Spinal cord (tissue), 10 donors: ENCODE data around the gene TEX22. TPM values are rescaled to one million over a fixed set of nuclear protein-coding genes. Genes with fewer than 3 reads are reported as not detected.

ENCODE experiments used
- DNase-seq, 6 donors: peaks; one replicate each; pipeline versions ENCODE4 v3.0.0 to v3.0.0-alpha.2; 2013 to 2015; ENCODE audit warnings: low spot score in 6 of 6, low read depth in 4 of 6
- H3K27ac ChIP-seq: one replicate; pipeline ENCODE4 v1.5.1; 2013; ENCODE audit warnings: low read depth, low read length, control low read depth
- H3K27me3 ChIP-seq: one replicate; pipeline ENCODE4 v1.6.1; 2013; ENCODE audit warnings: low read length; ENCODE audit not compliant: control insufficient read depth, insufficient read depth
- H3K36me3 ChIP-seq: one replicate; pipeline ENCODE4 v1.6.1; 2013; ENCODE audit warnings: low read length; ENCODE audit not compliant: control insufficient read depth, insufficient read depth
- H3K4me1 ChIP-seq: one replicate; pipeline ENCODE4 v1.6.1; 2013; ENCODE audit warnings: low read length; ENCODE audit not compliant: control insufficient read depth, insufficient read depth
- H3K4me3 ChIP-seq: one replicate; pipeline ENCODE4 v1.5.1; 2013; ENCODE audit warnings: low read depth, low read length, control low read depth
- H3K9me3 ChIP-seq: one replicate; pipeline ENCODE4 v1.6.1; 2013; ENCODE audit warnings: low read length; ENCODE audit not compliant: control insufficient read depth, insufficient read depth
- WGBS: methylation state at CpG from one replicate; pipeline ENCODE4 v1.1.5; 2013; ENCODE audit warnings: missing lambda C conversion rate; ENCODE audit not compliant: insufficient coverage; 5-methylcytosine and 5-hydroxymethylcytosine counted together
- polyA plus RNA-seq, 2 donors: library from polyadenylated mRNA; unstranded; fragments of 120-200 nt; gene quantifications; one replicate each; pipeline ENCODE4 v1.2.1, GENCODE V29; 2013; ENCODE audit not compliant: insufficient read length in 2 of 2
- total RNA-seq, 2 donors: library from RNA; depleted of rRNA in 1 of 2; stranded (reverse); fragments of 120-200 nt in 1 of 2; fragments of >200 nt in 1 of 2; gene quantifications; one replicate each; pipeline versions ENCODE4 v1.2.3 to v1.2.4, GENCODE V29; 2013 to 2014
- donor health status: healthy.

The TEX22 gene
- total and polyA plus RNA-seq, 4 donors: 0.20 to 4.8 (median 1.9) TPM

GRCh38 chr14:105388976-105389375, 9.4 kb upstream of the TEX22 start:
- Histone ChIP-seq H3K4me3 (no peak overlapping the region), H3K27me3 (no peaks in the 10 kb centered on the region), H3K9me3 (no peaks in the 10 kb centered on the region), H3K4me1 (peaks cover 13% of the 10 kb centered on the region), H3K27ac (no peak overlapping the region), H3K36me3 (peaks cover 96% of the 10 kb centered on the region)
- no peak for DNase-seq
- WGBS: 93% methylated on average over 16 of the region's 16 CpGs

- Histone ChIP-seq H3K4me3 (no peak overlapping the region), H3K4me1 (peaks cover 13% of the 10 kb centered on the region), H3K27ac (no peak overlapping the region), H3K9me3 (no peaks in the 10 kb centered on the region), H3K27me3 (no peaks in the 10 kb centered on the region), H3K36me3 (peaks cover 96% of the 10 kb centered on the region)
- DNase-seq: no peak
- 75% methylated on average over 11 of the region's 12 CpGs for WGBS
These were observed 8.8 kb upstream of the TEX22 start for GRCh38 chr14:105389534-105389933.

- Histone ChIP-seq H3K27me3 (no peaks in the 10 kb centered on the region), H3K4me3 (no peak overlapping the region), H3K4me1 (peaks cover 13% of the 10 kb centered on the region), H3K36me3 (peaks cover 96% of the 10 kb centered on the region), H3K9me3 (no peaks in the 10 kb centered on the region), H3K27ac (no peak overlapping the region)
- no peak for DNase-seq
- 85% methylated on average over 24 of the region's 27 CpGs for WGBS
These were observed 8.1 kb upstream of the TEX22 start for GRCh38 chr14:105389976-105390848.

- H3K27ac ChIP-seq: no peak overlapping the region
- no peak overlapping the region for H3K4me3 ChIP-seq
- H3K4me1 ChIP-seq: peaks cover 13% of the 10 kb centered on the region
- no peak for DNase-seq
- 83% methylated on average over 24 of the region's 24 CpGs for WGBS
- H3K27me3 ChIP-seq: no peaks in the 10 kb centered on the region
- H3K9me3 ChIP-seq: no peaks in the 10 kb centered on the region
- H3K36me3 ChIP-seq: peaks cover 96% of the 10 kb centered on the region
These were observed 7.4 kb upstream of the TEX22 start for GRCh38 chr14:105390849-105391500.

- WGBS: 90% methylated on average over 21 of the region's 23 CpGs
- Histone ChIP-seq H3K27ac (no peak overlapping the region), H3K4me1 (peaks cover 13% of the 10 kb centered on the region), H3K9me3 (no peaks in the 10 kb centered on the region), H3K4me3 (no peak overlapping the region), H3K27me3 (no peaks in the 10 kb centered on the region), H3K36me3 (peaks cover 94% of the 10 kb centered on the region)
- no peak for DNase-seq
These were observed 6.8 kb upstream of the TEX22 start for GRCh38 chr14:105391541-105391940.

- Histone ChIP-seq H3K4me1 (peaks cover 17% of the 10 kb centered on the region), H3K36me3 (peaks cover 90% of the 10 kb centered on the region), H3K27ac (no peak overlapping the region), H3K9me3 (no peaks in the 10 kb centered on the region), H3K4me3 (no peak overlapping the region), H3K27me3 (no peaks in the 10 kb centered on the region)
- no peak for DNase-seq
- WGBS: 93% methylated on average over 40 of the region's 40 CpGs
These were observed 5.9 kb upstream of the TEX22 start for GRCh38 chr14:105392131-105393090.

GRCh38 chr14:105393151-105393550, 5.2 kb upstream of the TEX22 start:
- Histone ChIP-seq H3K27me3 (no peaks in the 10 kb centered on the region), H3K9me3 (no peaks in the 10 kb centered on the region), H3K4me1 (peaks cover 23% of the 10 kb centered on the region), H3K36me3 (peaks cover 83% of the 10 kb centered on the region), H3K27ac (no peak overlapping the region), H3K4me3 (no peak overlapping the region)
- WGBS: 96% methylated on average over 14 of the region's 14 CpGs
- DNase-seq: no peak

- WGBS: 64% methylated on average over 19 of the region's 25 CpGs
- Histone ChIP-seq H3K4me3 (no peak overlapping the region), H3K4me1 (peaks cover 29% of the 10 kb centered on the region)
These were observed 3.4 kb upstream of the TEX22 start for GRCh38 chr14:105394714-105395537.

GRCh38 chr14:105395538-105395854, 2.8 kb upstream of the TEX22 start:
- Histone ChIP-seq H3K4me1 (peaks cover 32% of the 10 kb centered on the region), H3K27ac (no peak overlapping the region), H3K9me3 (no peaks in the 10 kb centered on the region), H3K36me3 (peaks cover 76% of the 10 kb centered on the region), H3K27me3 (no peaks in the 10 kb centered on the region), H3K4me3 (no peak overlapping the region)
- no peak for DNase-seq
- WGBS: 98% methylated on average over 5 of the region's 8 CpGs

More at GRCh38 chr14:105394714-105395537, 3.4 kb upstream of the TEX22 start:
- Histone ChIP-seq H3K27ac (no peak overlapping the region), H3K36me3 (peaks cover 76% of the 10 kb centered on the region), H3K9me3 (no peaks in the 10 kb centered on the region), H3K27me3 (no peaks in the 10 kb centered on the region)
- no peak for DNase-seq
